OCI-LY1 (cell line): ENCODE measurements around the gene PAM.

Experiments
- CTCF ChIP-seq: fragments of 200-600 bp; sonication (generic), shearing (Covaris generic); IDR thresholded peaks from 2 replicates; pipeline ENCODE4 v1.5.1; 2017; ENCODE audit warnings: mild to moderate bottlenecking, antibody characterized with exemption, low read length, moderate library complexity, mixed read lengths
- EZH2 ChIP-seq: fragments of 200-600 bp; sonication (generic), shearing (Covaris generic); IDR thresholded peaks from 2 replicates; pipeline ENCODE4 v1.8.0; 2017; ENCODE audit warnings: borderline replicate concordance, mixed run types, mild to moderate bottlenecking, antibody characterized with exemption, low read length, moderate library complexity, mixed read lengths

DNA sequence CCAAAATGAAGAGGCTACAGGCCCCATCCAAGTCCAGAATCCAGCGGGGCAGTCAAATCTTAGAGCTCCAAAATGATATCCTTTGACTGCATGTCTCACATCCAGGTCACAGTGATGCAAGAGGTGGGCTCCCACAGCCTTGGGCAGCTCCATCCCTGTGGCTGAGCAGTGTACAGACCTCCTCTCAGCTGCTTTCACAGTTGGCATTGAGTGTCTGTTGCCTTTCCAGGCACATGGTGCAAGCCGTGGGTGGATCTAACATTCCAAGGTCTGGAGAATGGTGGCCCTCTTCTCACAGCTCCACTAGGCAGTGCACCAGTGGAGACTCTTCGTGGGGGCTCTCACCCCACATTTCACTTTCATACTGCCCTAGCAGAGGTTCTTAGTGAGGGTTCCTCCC is 244.1 kb downstream of the PAM start:
- TF ChIP-seq CTCF (no peak), EZH2 (no peak)
